ENCODE data around the gene RRP1B. TPM values are rescaled to one million over a fixed set of nuclear protein-coding genes. Genes with fewer than 3 reads are reported as not detected.

The RRP1B gene
- total and polyA plus RNA-seq, 9 of the 15 experiments (the other 6 are each of a cell fraction or from before 2014, with no cell fraction given) = 6.8 to 66.6 (median 41.9) TPM

DNA sequence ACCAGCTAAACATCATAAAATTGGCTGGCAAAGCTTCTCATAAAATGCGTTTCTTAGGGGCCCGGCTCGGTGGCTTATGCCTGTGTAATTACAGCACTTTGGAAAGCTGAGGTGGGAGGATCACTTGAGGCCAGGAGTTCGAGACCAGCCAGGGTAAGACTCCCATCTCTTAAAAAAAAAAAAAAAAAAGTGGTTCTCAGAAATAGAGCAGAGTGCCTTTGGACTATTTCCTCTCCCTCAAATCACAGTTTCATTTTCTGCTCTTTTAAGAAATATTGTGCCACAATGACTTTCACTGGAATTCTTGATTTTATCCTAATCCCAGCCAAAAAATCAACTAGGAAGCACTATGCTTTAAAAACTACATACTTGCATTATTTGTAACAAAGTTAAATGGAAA, 13.4 kb upstream of the RRP1B start (continued):
- TF ChIP-seq, protein P1, sequence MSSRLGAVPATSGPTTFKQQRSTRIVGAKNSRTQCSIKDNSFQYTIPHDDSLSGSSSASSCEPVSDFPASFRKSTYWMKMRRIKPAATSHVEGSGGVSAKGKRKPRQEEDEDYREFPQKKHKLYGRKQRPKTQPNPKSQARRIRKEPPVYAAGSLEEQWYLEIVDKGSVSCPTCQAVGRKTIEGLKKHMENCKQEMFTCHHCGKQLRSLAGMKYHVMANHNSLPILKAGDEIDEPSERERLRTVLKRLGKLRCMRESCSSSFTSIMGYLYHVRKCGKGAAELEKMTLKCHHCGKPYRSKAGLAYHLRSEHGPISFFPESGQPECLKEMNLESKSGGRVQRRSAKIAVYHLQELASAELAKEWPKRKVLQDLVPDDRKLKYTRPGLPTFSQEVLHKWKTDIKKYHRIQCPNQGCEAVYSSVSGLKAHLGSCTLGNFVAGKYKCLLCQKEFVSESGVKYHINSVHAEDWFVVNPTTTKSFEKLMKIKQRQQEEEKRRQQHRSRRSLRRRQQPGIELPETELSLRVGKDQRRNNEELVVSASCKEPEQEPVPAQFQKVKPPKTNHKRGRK (tag; IDR thresholded peaks at IDR 0.05) = 0 out of 2 replicates have a peak, but pooled peaks have one; percentile 10

DNA sequence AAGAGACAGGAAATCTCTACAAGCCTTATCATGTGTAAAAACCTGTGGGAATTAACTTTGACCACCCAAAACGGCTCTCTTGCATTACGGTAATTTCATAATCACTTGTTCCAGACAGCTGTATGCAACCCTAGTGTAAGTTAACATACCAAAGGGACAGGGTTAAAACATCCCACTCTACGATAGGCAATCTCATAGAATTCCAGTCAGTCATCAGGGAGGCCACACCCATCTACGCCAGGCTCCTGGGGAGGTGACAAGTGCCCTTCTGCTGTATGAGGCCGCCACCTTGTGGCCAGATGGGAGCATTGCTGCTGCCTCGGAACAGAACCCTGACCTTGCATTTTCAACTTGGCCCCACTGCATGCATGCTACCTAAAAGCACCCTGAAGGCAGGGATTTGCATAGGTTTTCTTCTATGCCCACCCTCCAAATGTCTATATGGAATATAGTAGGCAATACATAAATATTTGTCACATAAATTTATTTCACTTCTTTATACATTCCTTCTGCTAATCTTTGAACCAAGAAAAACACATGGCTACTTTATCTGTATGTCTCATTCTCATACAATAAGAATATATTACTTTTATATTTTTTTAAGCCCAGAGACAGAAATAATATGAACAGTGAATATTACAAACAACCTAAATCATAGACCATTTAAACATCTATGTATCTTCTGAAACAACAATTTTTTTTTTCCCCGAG, 12.7 kb upstream of the RRP1B start:
- Histone ChIP-seq H3K27me3 (ENCODE audit: control insufficient read depth in 2 of 2, insufficient read depth in 2 of 2, low read length in 2 of 2) (peaks cover 11 to 21% of the 10 kb centered on the region in 2 experiments), H3K79me2 (ENCODE audit: control insufficient read depth, insufficient read depth, low read length) (no peaks in the 10 kb centered on the region), H3K4me3 (no peak overlapping the region), H3K9me1 (ENCODE audit: control insufficient read depth, insufficient read depth, low read length) (no peaks in the 10 kb centered on the region), H3K27ac (ENCODE audit: extremely low read depth, low read depth, low read length) (no peak overlapping the region), H3K4me2 (ENCODE audit: insufficient read depth, low read length) (no peak overlapping the region), H2AFZ (ENCODE audit: low read depth, low read length) (no peak overlapping the region), H3K36me3 (ENCODE audit: control insufficient read depth, insufficient read depth, low read length) (no peaks in the 10 kb centered on the region), H3K9ac (ENCODE audit: insufficient read depth in 1 of 2, low read depth in 2 of 2, low read length in 2 of 2) (no peak overlapping the region), H3K9me3 (replicated peaks; ENCODE audit: control insufficient read depth, insufficient read depth, low read depth, low read length) (no peaks in the 10 kb centered on the region), H3K4me1 (replicated peaks in 1 of 2; ENCODE audit: control insufficient read depth in 2 of 2, insufficient read depth in 2 of 2, low read length in 2 of 2) (peaks cover 0 to 10% of the 10 kb centered on the region in 2 experiments; a peak in 2 of 5 replicates), H4K20me1 (replicated peaks; ENCODE audit: control insufficient read depth, insufficient read depth, low read length) (no peaks in the 10 kb centered on the region)
- CTCF ChIA-PET (ENCODE audit: low intra/inter-chr PET ratio) = interaction anchor here (0.5 to 0.7 kb wide), 4 partner anchors 291 to 1107 kb away, joined by 3 read pairs; no protein-coding TSS in a partner anchor
- FAIRE-seq (peak; percentile 100), DNase-seq (ENCODE audit: extremely low read depth in 1 of 4, low spot score in 3 of 4) (peak; percentile 93 to 96 (median 95)), ATAC-seq (peak; percentile 97)
- no TSS peak for BruUV-seq (replicated peaks)
- in situ Hi-C loops (cut with MboI) = loop anchor here (25.0 kb wide), 1 partner anchor 484 kb away; the partner anchor contains the start of gene CRYAA
- WGBS (ENCODE audit: insufficient coverage, low coverage, missing lambda C conversion rate) = 11% methylated on average over 7 of the region's 7 CpGs
- intact Hi-C loops (cut with micrococcal nuclease) = loop anchor here (5.0 kb wide), 1 partner anchor 724 kb away; no protein-coding TSS in a partner anchor
- POLR2A ChIA-PET = interaction anchor here (1.2 kb wide), 1 partner anchor 368 kb away, joined by 3 read pairs; no protein-coding TSS in a partner anchor
- TF ChIP-seq BRF1 (IDR thresholded peaks at IDR 0.05; ENCODE audit: borderline replicate concordance, extremely low read depth, insufficient read length) (no peak), RBFOX2 (IDR thresholded peaks at IDR 0.05; ENCODE audit: low read depth, low read length) (no peak), ZNF347 (CRISPR knock-in tag; IDR thresholded peaks at IDR 0.05; ENCODE audit: low read depth) (no peak), ZNF75A (CRISPR knock-in tag; IDR thresholded peaks at IDR 0.05) (no peak), TRIM28 (IDR thresholded peaks at IDR 0.05) (no peak), RBM14 (IDR thresholded peaks at IDR 0.05; ENCODE audit: borderline replicate concordance, insufficient read depth, low read depth, low read length) (no peak), ZFPM2 (CRISPR knock-in tag; IDR thresholded peaks at IDR 0.05) (no peak), PTBP1 (IDR thresholded peaks at IDR 0.05; ENCODE audit: low read depth, low read length) (no peak), EP300 (IDR thresholded peaks at IDR 0.05; ENCODE audit: low read length) (no peak; the same call in 1 of the 2 replicates), MCM2 (IDR thresholded peaks at IDR 0.05; ENCODE audit: low read depth) (no peak)
- TF ChIP-seq, protein P2, sequence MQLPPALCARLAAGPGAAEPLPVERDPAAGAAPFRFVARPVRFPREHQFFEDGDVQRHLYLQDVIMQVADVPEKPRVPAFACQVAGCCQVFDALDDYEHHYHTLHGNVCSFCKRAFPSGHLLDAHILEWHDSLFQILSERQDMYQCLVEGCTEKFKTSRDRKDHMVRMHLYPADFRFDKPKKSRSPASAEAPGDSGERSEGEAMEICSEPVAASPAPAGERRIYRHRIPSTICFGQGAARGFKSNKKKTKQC (CRISPR knock-in tag; IDR thresholded peaks at IDR 0.05) = no peak
- TF ChIP-seq, protein P3, sequence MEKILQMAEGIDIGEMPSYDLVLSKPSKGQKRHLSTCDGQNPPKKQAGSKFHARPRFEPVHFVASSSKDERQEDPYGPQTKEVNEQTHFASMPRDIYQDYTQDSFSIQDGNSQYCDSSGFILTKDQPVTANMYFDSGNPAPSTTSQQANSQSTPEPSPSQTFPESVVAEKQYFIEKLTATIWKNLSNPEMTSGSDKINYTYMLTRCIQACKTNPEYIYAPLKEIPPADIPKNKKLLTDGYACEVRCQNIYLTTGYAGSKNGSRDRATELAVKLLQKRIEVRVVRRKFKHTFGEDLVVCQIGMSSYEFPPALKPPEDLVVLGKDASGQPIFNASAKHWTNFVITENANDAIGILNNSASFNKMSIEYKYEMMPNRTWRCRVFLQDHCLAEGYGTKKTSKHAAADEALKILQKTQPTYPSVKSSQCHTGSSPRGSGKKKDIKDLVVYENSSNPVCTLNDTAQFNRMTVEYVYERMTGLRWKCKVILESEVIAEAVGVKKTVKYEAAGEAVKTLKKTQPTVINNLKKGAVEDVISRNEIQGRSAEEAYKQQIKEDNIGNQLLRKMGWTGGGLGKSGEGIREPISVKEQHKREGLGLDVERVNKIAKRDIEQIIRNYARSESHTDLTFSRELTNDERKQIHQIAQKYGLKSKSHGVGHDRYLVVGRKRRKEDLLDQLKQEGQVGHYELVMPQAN (IDR thresholded peaks at IDR 0.05; ENCODE audit: borderline replicate concordance) = no peak
- TF ChIP-seq, protein P4, sequence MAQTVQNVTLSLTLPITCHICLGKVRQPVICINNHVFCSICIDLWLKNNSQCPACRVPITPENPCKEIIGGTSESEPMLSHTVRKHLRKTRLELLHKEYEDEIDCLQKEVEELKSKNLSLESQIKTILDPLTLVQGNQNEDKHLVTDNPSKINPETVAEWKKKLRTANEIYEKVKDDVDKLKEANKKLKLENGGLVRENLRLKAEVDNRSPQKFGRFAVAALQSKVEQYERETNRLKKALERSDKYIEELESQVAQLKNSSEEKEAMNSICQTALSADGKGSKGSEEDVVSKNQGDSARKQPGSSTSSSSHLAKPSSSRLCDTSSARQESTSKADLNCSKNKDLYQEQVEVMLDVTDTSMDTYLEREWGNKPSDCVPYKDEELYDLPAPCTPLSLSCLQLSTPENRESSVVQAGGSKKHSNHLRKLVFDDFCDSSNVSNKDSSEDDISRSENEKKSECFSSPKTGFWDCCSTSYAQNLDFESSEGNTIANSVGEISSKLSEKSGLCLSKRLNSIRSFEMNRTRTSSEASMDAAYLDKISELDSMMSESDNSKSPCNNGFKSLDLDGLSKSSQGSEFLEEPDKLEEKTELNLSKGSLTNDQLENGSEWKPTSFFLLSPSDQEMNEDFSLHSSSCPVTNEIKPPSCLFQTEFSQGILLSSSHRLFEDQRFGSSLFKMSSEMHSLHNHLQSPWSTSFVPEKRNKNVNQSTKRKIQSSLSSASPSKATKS (CRISPR knock-in tag; IDR thresholded peaks at IDR 0.05) = no peak

Measured in K562 (cell line).